Measurements from ENCODE around the gene PMEPA1.

Gene PMEPA1

DNA sequence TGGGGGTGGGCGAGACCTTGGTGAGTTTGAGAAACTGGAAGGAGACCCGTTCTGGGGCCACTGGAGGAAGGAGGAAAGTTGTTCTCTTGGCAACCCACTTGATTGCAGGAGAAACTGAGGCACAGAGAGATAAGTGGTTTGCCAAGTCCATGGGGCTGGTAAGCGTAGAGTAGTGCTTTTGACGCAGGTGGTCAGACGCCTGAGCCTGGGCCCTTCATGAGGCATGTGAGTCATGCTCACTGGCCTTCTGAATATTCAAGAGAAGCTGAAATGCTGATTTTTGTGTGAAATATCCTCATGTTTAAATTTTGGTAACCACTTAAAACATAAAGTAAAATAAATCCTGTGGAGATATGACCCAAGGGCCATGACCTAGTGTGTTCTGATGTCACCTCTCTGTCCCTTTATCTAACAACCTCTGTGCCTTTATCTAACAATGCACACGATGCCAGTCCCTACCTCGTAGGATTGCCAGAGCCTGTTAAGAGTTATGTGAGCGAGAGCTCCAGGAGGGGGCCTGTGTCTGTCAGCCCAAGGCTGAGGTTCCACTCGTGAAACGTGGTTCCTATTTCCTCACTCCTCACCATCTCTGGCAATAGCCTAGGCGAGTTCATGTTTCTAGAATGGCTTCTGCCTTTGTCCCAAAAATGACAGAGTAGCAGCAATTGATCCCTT lies 32.8 kb upstream of the PMEPA1 start:
- Histone ChIP-seq H3K36me3 (replicated peaks in 1 of 2; ENCODE audit: control insufficient read depth in 2 of 2, insufficient read depth in 2 of 2, low read length in 2 of 2) (no peaks in the 10 kb centered on the region), H3K4me2 (ENCODE audit: insufficient read depth, low read length, poor library complexity, severe bottlenecking) (no peak overlapping the region), H3K23ac (ENCODE audit: low read depth, low read length, poor library complexity) (no peak overlapping the region), H4K91ac (ENCODE audit: low read depth, low read length, poor library complexity) (no peak overlapping the region), H2BK15ac (ENCODE audit: low read length) (no peak overlapping the region), H3K27me3 (ENCODE audit: control insufficient read depth in 3 of 3, insufficient read depth in 3 of 3, low read depth in 1 of 3, low read length in 3 of 3) (peaks cover 0 to 5% (median 0%) of the 10 kb centered on the region in 3 experiments), H3K9ac (ENCODE audit: low read depth, low read length, poor library complexity) (no peak overlapping the region), H3K79me1 (ENCODE audit: low read depth, low read length) (no peaks in the 10 kb centered on the region), H4K8ac (ENCODE audit: low read depth, low read length) (no peak overlapping the region), H3K27ac (replicated peaks; ENCODE audit: low read length) (no peak overlapping the region), H3K9me3 (replicated peaks in 1 of 2; ENCODE audit: control insufficient read depth in 2 of 2, insufficient read depth in 1 of 2, low read depth in 1 of 2, low read length in 2 of 2) (no peaks in the 10 kb centered on the region), H2AK5ac (ENCODE audit: low read depth, low read length) (no peak overlapping the region), H3K4me3 (ENCODE audit: low read length in 2 of 2) (no peak overlapping the region), H3K14ac (ENCODE audit: low read length) (no peak overlapping the region), H2AFZ (ENCODE audit: low read length) (no peak overlapping the region), H2BK5ac (ENCODE audit: low read length) (no peak overlapping the region), H3K18ac (ENCODE audit: low read length) (no peak overlapping the region), H3K4ac (ENCODE audit: low read length) (no peak overlapping the region), H2BK120ac (ENCODE audit: low read depth, low read length) (no peak overlapping the region), H2BK12ac (ENCODE audit: low read length) (no peak overlapping the region), H3K4me1 (ENCODE audit: control insufficient read depth in 2 of 2, insufficient read depth in 1 of 2, low read depth in 1 of 2, low read length in 2 of 2) (no peaks in the 10 kb centered on the region)
- no CpG with 5 or more reads among the region's 11 CpGs for WGBS, 2 donors (ENCODE audit: extremely low coverage in 2 of 2, insufficient read length in 2 of 2, insufficient replicate concordance in 1 of 2)
- DNase-seq (ENCODE audit: low spot score) = no peak

DNA sequence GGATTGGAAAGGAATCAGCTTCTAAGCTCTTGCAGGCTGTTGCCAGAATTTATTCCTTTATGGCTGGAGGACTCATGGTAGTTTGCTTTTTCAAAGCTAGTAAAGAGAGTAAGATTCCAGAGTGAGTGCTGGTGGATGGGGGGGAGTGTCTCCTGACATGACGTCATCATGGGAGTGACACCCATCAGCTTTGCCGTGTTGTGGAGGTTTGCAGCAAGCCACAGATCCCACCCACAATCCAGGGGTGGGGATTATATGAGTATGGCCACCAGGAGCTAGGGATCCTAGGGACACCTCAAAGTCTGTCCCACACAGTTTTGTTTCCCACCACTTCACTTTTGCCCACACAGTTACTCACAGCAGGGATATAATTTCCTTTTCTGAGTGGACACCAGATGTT lies 28.7 kb upstream of the PMEPA1 start:
- DNase-seq (ENCODE audit: low spot score) = no peak
- Histone ChIP-seq H3K9ac (ENCODE audit: low read depth, low read length, poor library complexity) (no peak overlapping the region), H3K23ac (ENCODE audit: low read depth, low read length, poor library complexity) (no peak overlapping the region), H3K27ac (replicated peaks; ENCODE audit: low read length) (no peak overlapping the region), H2BK12ac (ENCODE audit: low read length) (no peak overlapping the region), H2AK5ac (ENCODE audit: low read depth, low read length) (no peak overlapping the region), H3K4me2 (ENCODE audit: insufficient read depth, low read length, poor library complexity, severe bottlenecking) (no peak overlapping the region), H3K18ac (ENCODE audit: low read length) (no peak overlapping the region), H3K79me1 (ENCODE audit: low read depth, low read length) (no peaks in the 10 kb centered on the region), H3K9me3 (replicated peaks in 1 of 2; ENCODE audit: control insufficient read depth in 2 of 2, insufficient read depth in 1 of 2, low read depth in 1 of 2, low read length in 2 of 2) (no peaks in the 10 kb centered on the region), H3K27me3 (ENCODE audit: control insufficient read depth in 3 of 3, insufficient read depth in 3 of 3, low read depth in 1 of 3, low read length in 3 of 3) (peaks cover 0 to 17% (median 0%) of the 10 kb centered on the region in 3 experiments), H2BK120ac (ENCODE audit: low read depth, low read length) (no peak overlapping the region), H4K8ac (ENCODE audit: low read depth, low read length) (no peak overlapping the region), H3K4ac (ENCODE audit: low read length) (no peak overlapping the region), H2BK15ac (ENCODE audit: low read length) (no peak overlapping the region), H4K91ac (ENCODE audit: low read depth, low read length, poor library complexity) (no peak overlapping the region), H2BK5ac (ENCODE audit: low read length) (no peak overlapping the region), H3K14ac (ENCODE audit: low read length) (no peak overlapping the region), H3K4me1 (ENCODE audit: control insufficient read depth in 2 of 2, insufficient read depth in 1 of 2, low read depth in 1 of 2, low read length in 2 of 2) (peaks cover 0 to 9% of the 10 kb centered on the region in 2 donors), H3K36me3 (replicated peaks in 1 of 2; ENCODE audit: control insufficient read depth in 2 of 2, insufficient read depth in 2 of 2, low read length in 2 of 2) (no peaks in the 10 kb centered on the region), H2AFZ (ENCODE audit: low read length) (no peak overlapping the region), H3K4me3 (ENCODE audit: low read length in 2 of 2) (no peak overlapping the region)
- no CpG with 5 or more reads among the region's 2 CpGs for WGBS, 2 donors (ENCODE audit: extremely low coverage in 2 of 2, insufficient read length in 2 of 2, insufficient replicate concordance in 1 of 2)

DNA sequence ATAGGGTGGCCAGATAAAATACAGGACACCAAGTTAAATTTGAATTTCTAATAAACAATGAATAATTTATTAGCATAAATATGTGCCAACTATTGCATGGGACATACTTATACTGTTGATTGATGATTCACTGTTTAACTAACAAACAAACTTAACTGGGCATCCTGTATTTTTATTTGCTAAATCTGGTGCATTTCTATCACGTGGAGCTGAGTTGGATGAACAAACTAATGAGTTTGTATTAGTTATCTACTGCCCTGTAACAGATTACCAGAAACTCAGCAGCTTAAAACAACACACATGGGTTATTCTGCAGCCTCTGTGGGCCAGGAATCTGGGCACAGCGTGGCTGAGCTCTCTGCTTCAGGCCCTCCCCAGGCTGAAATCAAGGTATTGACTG lies 28.2 kb upstream of the PMEPA1 start:
- H3K27ac ChIP-seq (replicated peaks; ENCODE audit: low read length) = no peak overlapping the region
- DNase-seq (ENCODE audit: low spot score) = no peak
- no peak overlapping the region for H3K23ac ChIP-seq (ENCODE audit: low read depth, low read length, poor library complexity)
- no peak overlapping the region for H3K9ac ChIP-seq (ENCODE audit: low read depth, low read length, poor library complexity)
- no peak overlapping the region for H3K4me3 ChIP-seq (ENCODE audit: low read length in 2 of 2)
- no peak overlapping the region for H2BK15ac ChIP-seq (ENCODE audit: low read length)
- H4K91ac ChIP-seq (ENCODE audit: low read depth, low read length, poor library complexity) = no peak overlapping the region
- no peak overlapping the region for H4K8ac ChIP-seq (ENCODE audit: low read depth, low read length)
- peaks cover 0 to 9% of the 10 kb centered on the region in 2 donors for H3K4me1 ChIP-seq (ENCODE audit: control insufficient read depth in 2 of 2, insufficient read depth in 1 of 2, low read depth in 1 of 2, low read length in 2 of 2)
- H2AFZ ChIP-seq (ENCODE audit: low read length) = no peak overlapping the region
- no peak overlapping the region for H3K14ac ChIP-seq (ENCODE audit: low read length)
- H2BK120ac ChIP-seq (ENCODE audit: low read depth, low read length) = no peak overlapping the region
- no peaks in the 10 kb centered on the region for H3K79me1 ChIP-seq (ENCODE audit: low read depth, low read length)
- WGBS, 2 donors (ENCODE audit: extremely low coverage in 2 of 2, insufficient read length in 2 of 2, insufficient replicate concordance in 1 of 2) = no CpG with 5 or more reads among the region's 2 CpGs
- no peak overlapping the region for H2BK12ac ChIP-seq (ENCODE audit: low read length)
- H2AK5ac ChIP-seq (ENCODE audit: low read depth, low read length) = no peak overlapping the region
- no peak overlapping the region for H3K4ac ChIP-seq (ENCODE audit: low read length)
- H3K18ac ChIP-seq (ENCODE audit: low read length) = no peak overlapping the region
- H3K4me2 ChIP-seq (ENCODE audit: insufficient read depth, low read length, poor library complexity, severe bottlenecking) = no peak overlapping the region
- peaks cover 0 to 17% (median 0%) of the 10 kb centered on the region in 3 experiments for H3K27me3 ChIP-seq (ENCODE audit: control insufficient read depth in 3 of 3, insufficient read depth in 3 of 3, low read depth in 1 of 3, low read length in 3 of 3)
- H2BK5ac ChIP-seq (ENCODE audit: low read length) = no peak overlapping the region
- no peaks in the 10 kb centered on the region for H3K9me3 ChIP-seq (replicated peaks in 1 of 2; ENCODE audit: control insufficient read depth in 2 of 2, insufficient read depth in 1 of 2, low read depth in 1 of 2, low read length in 2 of 2)
- H3K36me3 ChIP-seq (replicated peaks in 1 of 2; ENCODE audit: control insufficient read depth in 2 of 2, insufficient read depth in 2 of 2, low read length in 2 of 2) = no peaks in the 10 kb centered on the region

DNA sequence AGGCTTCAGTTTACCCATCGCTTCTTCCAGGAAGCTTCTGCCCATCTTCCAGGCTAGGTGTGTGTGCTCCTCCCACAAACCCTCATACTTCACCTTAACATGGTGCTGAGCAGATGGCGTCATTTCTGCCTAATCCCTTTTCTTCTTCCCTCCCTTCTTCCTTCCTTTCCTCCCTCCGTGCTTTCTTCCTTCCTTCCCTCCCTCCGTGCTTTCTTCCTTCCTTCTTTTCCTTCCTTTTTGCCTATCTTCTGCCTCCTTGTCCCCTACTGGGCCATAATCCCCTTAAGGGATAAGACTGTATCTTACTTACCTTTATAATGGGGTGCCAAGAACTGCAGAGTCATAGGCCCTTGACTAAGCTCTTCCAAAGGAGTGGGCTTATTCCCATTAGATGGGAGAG lies 27.5 kb upstream of the PMEPA1 start:
- Histone ChIP-seq H3K4me2 (ENCODE audit: insufficient read depth, low read length, poor library complexity, severe bottlenecking) (no peak overlapping the region), H3K27ac (replicated peaks; ENCODE audit: low read length) (no peak overlapping the region), H3K27me3 (ENCODE audit: control insufficient read depth in 3 of 3, insufficient read depth in 3 of 3, low read depth in 1 of 3, low read length in 3 of 3) (peaks cover 0 to 18% (median 0%) of the 10 kb centered on the region in 3 experiments), H3K4me1 (ENCODE audit: control insufficient read depth in 2 of 2, insufficient read depth in 1 of 2, low read depth in 1 of 2, low read length in 2 of 2) (peaks cover 0 to 9% of the 10 kb centered on the region in 2 donors), H3K4ac (ENCODE audit: low read length) (no peak overlapping the region), H3K79me1 (ENCODE audit: low read depth, low read length) (no peaks in the 10 kb centered on the region), H2AK5ac (ENCODE audit: low read depth, low read length) (no peak overlapping the region), H3K4me3 (ENCODE audit: low read length in 2 of 2) (no peak overlapping the region), H4K91ac (ENCODE audit: low read depth, low read length, poor library complexity) (no peak overlapping the region), H3K18ac (ENCODE audit: low read length) (no peak overlapping the region), H3K36me3 (replicated peaks in 1 of 2; ENCODE audit: control insufficient read depth in 2 of 2, insufficient read depth in 2 of 2, low read length in 2 of 2) (no peaks in the 10 kb centered on the region), H2BK5ac (ENCODE audit: low read length) (no peak overlapping the region), H3K9ac (ENCODE audit: low read depth, low read length, poor library complexity) (no peak overlapping the region), H2BK120ac (ENCODE audit: low read depth, low read length) (no peak overlapping the region), H3K23ac (ENCODE audit: low read depth, low read length, poor library complexity) (no peak overlapping the region), H2AFZ (ENCODE audit: low read length) (no peak overlapping the region), H4K8ac (ENCODE audit: low read depth, low read length) (no peak overlapping the region), H2BK12ac (ENCODE audit: low read length) (no peak overlapping the region), H3K9me3 (replicated peaks in 1 of 2; ENCODE audit: control insufficient read depth in 2 of 2, insufficient read depth in 1 of 2, low read depth in 1 of 2, low read length in 2 of 2) (no peaks in the 10 kb centered on the region), H2BK15ac (ENCODE audit: low read length) (no peak overlapping the region), H3K14ac (ENCODE audit: low read length) (no peak overlapping the region)
- no CpG with 5 or more reads among the region's 4 CpGs for WGBS, 2 donors (ENCODE audit: extremely low coverage in 2 of 2, insufficient read length in 2 of 2, insufficient replicate concordance in 1 of 2)
- DNase-seq (ENCODE audit: low spot score) = no peak
